Rectal smooth muscle tissue (tissue), 1 donor: ENCODE measurements around the gene SHOC2.

Experiments
- H3K27ac ChIP-seq: one replicate; pipeline ENCODE4 v1.7.0; 2013; ENCODE audit warnings: low read depth, low read length, inconsistent platforms
- H3K27me3 ChIP-seq: one replicate; pipeline ENCODE4 v1.7.0; 2013; ENCODE audit warnings: low read length; ENCODE audit not compliant: control insufficient read depth, insufficient read depth
- H3K36me3 ChIP-seq: one replicate; pipeline ENCODE4 v1.7.0; 2013; ENCODE audit warnings: low read length; ENCODE audit not compliant: control insufficient read depth, insufficient read depth
- H3K4me1 ChIP-seq: one replicate; pipeline ENCODE4 v1.7.0; 2013; ENCODE audit warnings: low read length; ENCODE audit not compliant: control insufficient read depth, insufficient read depth
- H3K4me3 ChIP-seq: one replicate; pipeline ENCODE4 v1.7.0; 2013; ENCODE audit warnings: low read length
- H3K9ac ChIP-seq: one replicate; pipeline ENCODE4 v1.7.0; 2013; ENCODE audit warnings: low read length

SHOC2 gene

GRCh38 chr10:111017098-111017497, 97.7 kb downstream of the SHOC2 start:
- H3K27me3 ChIP-seq, result no peaks in the 10 kb centered on the region
- no peak overlapping the region for H3K4me3 ChIP-seq
- H3K9ac ChIP-seq, result no peak overlapping the region
- H3K36me3 ChIP-seq, result peaks cover 4% of the 10 kb centered on the region
- H3K4me1 ChIP-seq, result no peaks in the 10 kb centered on the region
- H3K27ac ChIP-seq, result no peak overlapping the region

- Histone ChIP-seq H3K4me1 (no peaks in the 10 kb centered on the region), H3K36me3 (peaks cover under 1% of the 10 kb centered on the region), H3K4me3 (no peak overlapping the region), H3K9ac (no peak overlapping the region), H3K27me3 (no peaks in the 10 kb centered on the region), H3K27ac (no peak overlapping the region)
These were observed 98.6 kb downstream of the SHOC2 start for GRCh38 chr10:111018021-111018420.

GRCh38 chr10:111023060-111023459, 103.7 kb downstream of the SHOC2 start:
- no peak overlapping the region for H3K27ac ChIP-seq
- H3K9ac ChIP-seq, result no peak overlapping the region
- no peaks in the 10 kb centered on the region for H3K36me3 ChIP-seq
- no peaks in the 10 kb centered on the region for H3K27me3 ChIP-seq
- H3K4me3 ChIP-seq, result no peak overlapping the region
- H3K4me1 ChIP-seq, result no peaks in the 10 kb centered on the region

GRCh38 chr10:111030042-111030750, 110.8 kb downstream of the SHOC2 start:
- H3K4me3 ChIP-seq, result no peak overlapping the region
- no peak overlapping the region for H3K27ac ChIP-seq
- no peaks in the 10 kb centered on the region for H3K4me1 ChIP-seq
- H3K9ac ChIP-seq, result no peak overlapping the region
- H3K27me3 ChIP-seq, result no peaks in the 10 kb centered on the region
- no peaks in the 10 kb centered on the region for H3K36me3 ChIP-seq

- H3K27me3 ChIP-seq, result no peaks in the 10 kb centered on the region
- no peaks in the 10 kb centered on the region for H3K36me3 ChIP-seq
- H3K27ac ChIP-seq, result no peak overlapping the region
- H3K4me3 ChIP-seq, result no peak overlapping the region
- H3K4me1 ChIP-seq, result no peaks in the 10 kb centered on the region
- H3K9ac ChIP-seq, result no peak overlapping the region
These were observed 115.3 kb downstream of the SHOC2 start for GRCh38 chr10:111034598-111035310.

GRCh38 chr10:111035542-111035941, 116.1 kb downstream of the SHOC2 start:
- no peaks in the 10 kb centered on the region for H3K4me1 ChIP-seq
- no peaks in the 10 kb centered on the region for H3K27me3 ChIP-seq
- no peak overlapping the region for H3K27ac ChIP-seq
- H3K36me3 ChIP-seq, result no peaks in the 10 kb centered on the region
- H3K9ac ChIP-seq, result no peak overlapping the region
- no peak overlapping the region for H3K4me3 ChIP-seq

- Histone ChIP-seq H3K4me1 (no peaks in the 10 kb centered on the region), H3K4me3 (no peak overlapping the region), H3K36me3 (no peaks in the 10 kb centered on the region), H3K9ac (no peak overlapping the region), H3K27ac (no peak overlapping the region), H3K27me3 (no peaks in the 10 kb centered on the region)
These were observed 118.5 kb downstream of the SHOC2 start for GRCh38 chr10:111037858-111038257.

- Histone ChIP-seq H3K27me3 (no peaks in the 10 kb centered on the region), H3K4me3 (no peak overlapping the region), H3K36me3 (no peaks in the 10 kb centered on the region), H3K9ac (no peak overlapping the region), H3K27ac (no peak overlapping the region), H3K4me1 (no peaks in the 10 kb centered on the region)
These were observed 120.1 kb downstream of the SHOC2 start for GRCh38 chr10:111039522-111039921.

- Histone ChIP-seq H3K4me1 (no peaks in the 10 kb centered on the region), H3K9ac (no peak overlapping the region), H3K27me3 (no peaks in the 10 kb centered on the region), H3K36me3 (no peaks in the 10 kb centered on the region), H3K4me3 (no peak overlapping the region), H3K27ac (no peak overlapping the region)
These were observed 137.6 kb downstream of the SHOC2 start for GRCh38 chr10:111057006-111057405.
